GM21360 (cell line): ENCODE results near the gene PNP.
"Not testable (repeated sequence)": the region's sequence is repeated elsewhere in the genome, so short reads cannot be mapped to it uniquely, and the experiment has no call there.

Experiments used
- ATAC-seq: cut with Tn5 transposase; IDR thresholded peaks from one replicate; pipeline ENCODE4 v1.9.1; 2021; ENCODE audit warnings: mild to moderate bottlenecking, moderate library complexity; ENCODE audit not compliant: unreplicated experiment

PNP gene

DNA sequence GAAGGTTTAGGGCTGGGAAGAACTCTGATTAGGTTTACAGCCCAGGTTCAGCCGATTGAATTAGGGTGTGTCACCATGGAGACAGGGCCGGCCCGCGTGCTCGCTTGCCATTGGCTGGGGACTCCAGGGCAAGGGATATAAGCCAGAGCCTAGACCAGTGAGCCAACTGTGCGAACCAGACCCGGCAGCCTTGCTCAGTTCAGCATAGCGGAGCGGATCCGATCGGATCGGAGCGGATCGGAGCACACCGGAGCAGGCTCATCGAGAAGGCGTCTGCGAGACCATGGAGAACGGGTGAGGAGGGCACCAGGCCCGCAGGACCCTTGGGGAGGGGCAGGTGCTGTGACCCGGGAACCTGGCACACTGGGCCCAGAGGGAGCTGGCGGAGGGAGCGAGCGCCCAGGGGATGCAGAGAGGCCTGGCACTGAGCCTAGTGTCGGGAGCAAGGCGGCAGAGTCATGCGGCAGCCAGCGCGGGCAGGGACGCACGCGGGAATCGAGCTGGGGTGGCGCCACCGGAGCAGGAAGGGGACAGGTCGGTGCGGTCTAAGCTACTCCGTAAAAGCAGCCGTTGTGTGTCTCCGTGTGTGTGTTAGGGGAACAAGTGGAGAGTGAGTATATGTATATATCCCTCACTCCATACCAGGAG lies at the start of gene PNP:
TSS of gene PNP (plus strand) at position 165 of the 648 bp plus-strand sequence. CDS start at position 284, 119 bp downstream.
- ATAC-seq = peak; percentile 93

DNA sequence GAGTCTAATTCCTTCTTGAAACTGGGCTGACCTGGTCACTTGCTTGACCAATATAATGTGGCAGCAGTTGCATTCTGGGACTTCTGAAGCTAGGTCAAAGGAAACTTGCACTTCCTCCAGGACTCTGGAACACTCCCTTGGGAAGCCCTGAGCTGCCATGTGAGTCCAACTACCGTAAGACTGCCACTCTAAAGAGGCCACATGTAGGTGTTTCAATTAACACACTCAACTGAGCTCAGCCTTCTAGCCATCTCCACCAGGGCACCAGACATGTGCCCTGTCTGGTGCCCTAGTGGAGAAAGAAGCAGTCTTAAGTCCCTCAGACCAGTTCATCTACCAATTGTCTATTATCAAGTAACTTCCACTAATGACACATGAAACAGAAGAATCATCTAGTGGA lies 49.8 kb upstream of the PNP start:
- ATAC-seq = no peak

DNA sequence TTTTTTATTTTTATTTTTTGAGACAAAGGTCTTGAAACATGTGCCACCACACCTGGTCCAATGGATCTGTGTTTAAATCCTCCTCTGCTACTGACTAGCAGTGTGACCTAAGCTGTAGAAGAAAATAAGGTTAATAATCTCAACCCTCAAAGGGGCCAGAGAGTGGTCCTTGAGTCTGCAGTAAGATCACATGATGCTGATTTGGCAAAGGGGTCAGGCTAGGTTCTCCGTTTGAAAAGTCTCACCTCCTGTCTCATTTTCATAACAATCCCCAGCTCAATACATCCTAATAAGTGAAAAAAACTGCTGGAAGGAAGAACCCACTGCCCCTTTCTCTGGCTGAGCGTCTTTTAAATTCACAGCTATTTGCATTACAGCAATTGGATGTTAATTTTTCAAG lies 47.9 kb upstream of the PNP start:
- no peak for ATAC-seq

DNA sequence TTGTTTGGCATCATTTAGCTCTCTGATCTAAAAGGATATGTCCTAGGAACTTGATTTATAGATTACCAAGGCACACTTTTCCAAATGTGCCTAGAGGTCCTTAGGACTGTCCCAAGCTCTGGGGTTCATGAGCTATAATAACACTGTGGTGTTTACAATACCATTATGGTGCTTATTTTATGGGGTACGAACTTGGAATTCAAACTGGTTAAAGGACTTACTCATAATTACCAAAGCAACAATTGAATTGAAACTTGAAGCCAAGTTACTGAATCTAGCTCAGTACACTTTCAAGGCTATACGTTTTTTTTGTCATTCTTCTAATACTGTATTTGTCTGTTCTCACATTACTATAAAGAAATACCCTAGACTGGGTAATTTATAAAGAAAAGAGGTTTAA lies 46.3 kb upstream of the PNP start:
- ATAC-seq = no peak

DNA sequence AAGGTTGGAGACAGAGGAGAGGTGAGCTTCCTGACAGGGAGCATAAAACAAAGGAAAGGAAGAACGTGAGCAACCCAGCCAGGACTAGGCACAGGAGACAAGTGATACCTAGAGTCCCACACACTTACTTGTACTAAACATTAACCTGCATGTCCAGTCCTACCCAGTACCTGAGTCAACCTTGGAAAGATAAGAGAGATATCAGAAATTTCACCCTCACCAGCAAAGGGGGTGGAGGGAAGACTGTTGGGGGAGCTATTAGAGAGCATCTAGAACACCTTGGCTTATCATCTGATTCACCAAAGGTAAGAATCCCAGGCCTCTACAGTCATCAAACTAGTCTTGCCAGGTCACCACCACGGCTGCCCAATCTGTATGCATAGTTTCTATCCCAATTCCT lies 44.4 kb upstream of the PNP start:
- ATAC-seq = no peak

DNA sequence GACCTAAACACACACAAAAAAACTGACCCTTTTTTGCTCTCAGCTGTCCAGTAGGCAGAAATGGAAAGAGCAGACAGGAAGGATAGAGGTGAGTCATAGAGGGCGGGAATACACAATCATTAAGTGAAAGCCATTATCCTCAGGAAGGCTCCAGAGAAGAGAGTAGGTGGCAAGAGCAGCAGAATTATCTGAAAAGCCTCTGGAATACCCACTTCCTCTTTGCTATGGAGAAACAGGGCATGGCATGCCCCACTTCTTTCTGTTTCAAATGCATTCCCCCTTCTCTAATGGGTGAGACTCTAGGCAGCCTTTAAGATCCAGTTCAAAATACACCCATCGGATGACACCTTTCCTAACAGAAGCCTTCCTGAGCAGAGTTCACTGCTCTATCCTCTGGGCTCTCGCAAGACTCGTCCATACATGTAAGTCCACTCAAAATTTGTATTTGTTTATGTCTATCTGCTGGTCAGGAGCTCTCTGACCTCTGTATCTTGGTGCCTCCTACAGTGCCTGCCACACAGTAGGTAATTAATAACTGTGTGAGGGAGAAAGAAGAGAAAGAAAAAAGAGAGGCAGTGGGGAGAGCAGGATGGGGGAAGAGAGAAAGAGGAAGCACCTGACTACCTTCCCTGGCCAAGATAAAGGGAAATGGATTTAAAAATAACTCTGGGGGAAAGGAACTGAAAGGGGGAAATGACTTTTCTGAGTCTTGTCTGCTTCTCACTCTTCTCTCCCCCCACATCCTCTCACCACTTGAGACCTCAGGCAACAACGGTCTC lies 41.8 kb upstream of the PNP start:
- ATAC-seq = peak; percentile 65

DNA sequence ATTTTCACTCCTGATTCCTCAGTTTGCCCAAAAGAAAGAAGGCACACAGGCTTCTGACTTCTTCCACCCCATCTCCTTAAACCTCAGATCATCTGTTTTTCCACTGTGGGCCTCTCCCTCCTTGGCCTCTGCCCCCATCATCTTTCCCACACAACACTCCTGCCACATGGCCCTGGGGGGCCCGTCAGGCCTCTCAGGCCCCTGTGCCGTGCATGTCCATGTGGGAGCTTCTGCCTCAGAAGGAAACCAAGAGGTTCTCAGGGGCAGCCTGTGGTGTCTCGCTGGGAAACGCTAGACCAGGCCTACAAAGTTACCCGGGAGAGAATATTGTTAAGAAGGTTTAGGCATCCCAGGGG lies 41.2 kb upstream of the PNP start:
- ATAC-seq = peak; percentile 30

DNA sequence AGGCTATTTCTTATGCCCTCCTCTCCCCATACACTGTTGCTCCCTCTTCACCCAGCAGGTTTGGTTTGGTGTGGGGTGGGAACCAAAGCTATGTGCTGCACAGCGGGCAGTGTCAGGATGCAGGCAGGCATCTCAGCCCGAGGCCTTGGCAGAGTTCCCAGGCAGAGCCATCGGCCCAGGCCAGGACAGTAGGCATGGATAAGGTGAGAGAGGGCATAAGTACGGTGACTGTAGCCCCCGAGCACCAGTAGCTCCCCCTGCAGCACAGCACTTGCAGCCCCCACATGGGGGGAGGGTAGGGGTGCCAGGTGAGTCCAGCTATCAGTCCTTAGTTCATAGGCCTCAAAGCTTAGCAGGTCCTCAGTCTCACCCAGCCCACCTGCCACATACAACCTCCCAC lies 40.4 kb upstream of the PNP start:
- no peak for ATAC-seq

DNA sequence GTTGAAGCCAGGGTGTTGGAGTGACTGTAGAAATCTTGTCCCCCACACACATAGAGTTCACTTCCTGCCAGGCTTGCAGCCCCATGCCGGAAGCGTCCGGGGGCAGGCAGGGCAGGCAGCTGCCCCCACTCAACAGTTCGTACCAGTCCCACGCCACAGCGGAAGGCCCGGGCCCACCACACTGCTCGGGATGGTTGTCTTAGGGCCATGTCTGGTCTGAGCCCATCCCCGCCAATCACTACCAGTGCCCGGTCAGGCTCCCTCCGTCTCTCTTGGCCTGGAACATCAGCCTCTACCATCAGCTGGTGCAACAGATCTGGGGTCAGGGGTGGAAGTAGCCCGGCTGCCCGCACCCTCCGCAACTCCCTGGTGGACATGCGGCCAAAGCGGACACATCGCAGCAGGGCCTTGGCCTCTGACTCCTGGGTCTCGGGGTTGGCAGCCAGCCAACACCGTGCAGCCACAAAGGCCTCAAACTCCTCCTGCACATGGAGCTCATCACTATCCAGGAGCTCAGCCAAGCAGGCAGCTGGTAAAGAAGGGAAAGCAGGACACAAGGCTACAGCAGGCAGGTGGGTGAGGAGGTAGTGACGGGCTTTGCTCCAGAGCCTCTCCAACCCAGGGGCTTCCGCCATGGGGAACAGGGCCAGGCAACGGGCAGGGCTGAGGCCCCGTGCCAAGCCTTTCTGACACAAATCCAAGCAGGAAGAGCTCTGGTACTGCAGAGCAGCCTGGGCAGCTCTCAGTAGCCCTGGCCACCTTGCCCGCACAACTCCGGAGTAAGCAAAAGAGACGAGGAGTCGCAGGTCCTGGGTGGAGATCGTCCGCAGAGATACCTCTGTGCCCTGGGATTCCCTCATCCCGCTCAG lies 39.2 kb upstream of the PNP start:
- ATAC-seq = no peak

DNA sequence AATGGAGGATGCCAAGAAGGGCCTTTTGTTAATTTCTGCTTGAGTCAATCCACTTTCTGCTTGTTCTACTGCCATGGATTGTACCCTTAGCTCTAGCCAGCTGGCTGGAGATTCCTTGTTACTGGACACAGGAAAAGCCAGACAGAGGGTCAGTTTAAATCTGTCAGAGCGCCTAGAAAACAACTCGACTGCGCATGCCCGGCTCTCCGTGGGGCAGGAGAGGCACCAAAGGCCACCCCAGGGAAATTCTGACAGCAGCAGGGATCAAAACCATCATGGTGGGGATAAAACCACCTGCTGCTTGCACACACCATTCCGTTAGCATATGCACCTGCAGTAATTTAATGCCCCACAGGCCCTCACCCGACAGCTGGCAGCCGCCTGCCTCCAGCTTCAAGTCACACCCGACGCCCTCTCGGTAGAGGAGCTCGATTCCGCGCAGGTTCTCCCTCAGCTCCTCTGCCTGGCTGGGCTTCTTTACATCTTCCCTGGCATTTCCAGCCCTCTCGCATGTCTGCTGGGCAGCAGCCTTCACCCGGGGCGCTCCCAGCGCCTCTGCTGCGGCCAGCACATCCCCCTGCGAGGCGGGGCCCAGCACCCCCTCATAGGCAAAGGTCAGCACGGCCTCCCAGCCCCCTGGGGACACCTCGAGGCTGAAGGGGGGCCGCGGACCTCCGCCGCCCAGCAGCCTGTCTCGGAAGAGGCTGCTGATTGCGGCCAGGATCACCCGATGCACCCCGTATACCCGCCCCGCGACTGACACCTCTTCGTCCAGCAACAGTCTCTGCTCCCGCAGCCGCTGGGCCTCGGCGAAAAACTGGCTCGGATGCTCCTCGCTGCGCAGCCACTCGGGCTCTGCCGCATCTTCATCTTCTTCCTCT lies 34.3 kb upstream of the PNP start:
- no peak for ATAC-seq

DNA sequence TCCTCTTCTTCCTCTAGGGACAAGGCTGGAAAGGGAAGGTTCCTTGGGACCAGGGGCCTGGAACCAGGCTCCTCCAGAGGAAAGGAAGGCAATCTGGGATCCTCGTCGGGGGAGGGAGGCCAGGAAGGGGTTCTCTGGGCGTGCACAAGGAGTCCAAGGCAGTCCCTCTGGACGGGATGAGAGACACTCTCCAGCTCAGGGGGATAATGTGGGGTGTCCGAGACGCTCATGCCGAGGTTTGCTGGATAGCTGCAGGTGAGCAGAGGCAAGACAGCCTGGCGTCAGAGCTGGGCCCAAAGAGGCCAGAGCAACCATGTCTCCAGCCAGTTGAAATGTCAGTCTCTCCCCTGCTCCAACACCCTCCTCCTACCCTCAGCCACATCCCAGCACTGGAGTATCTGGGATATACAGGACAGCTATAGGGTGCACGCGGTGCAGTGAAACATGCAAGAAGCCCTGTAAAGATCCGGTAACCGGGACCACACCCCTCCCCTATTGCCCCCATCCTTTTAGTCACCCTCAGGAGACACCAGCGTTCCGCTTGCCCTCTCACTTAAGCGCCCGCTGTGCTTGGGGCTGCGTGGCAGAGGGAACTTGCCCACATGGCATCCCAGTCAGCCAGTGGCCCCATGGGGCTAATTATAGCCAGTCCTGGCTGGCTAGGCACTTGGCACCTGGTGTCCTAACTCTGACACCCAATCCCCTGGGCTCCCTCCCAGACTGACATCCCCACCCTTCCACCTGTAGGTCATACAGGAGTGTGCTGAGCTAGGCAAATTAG lies 33.4 kb upstream of the PNP start, which contains the start of gene KLHL33:
TSS of gene KLHL33 (minus strand) at position 585 of the 781 bp plus-strand sequence. CDS start at position 230, 355 bp downstream.
- ATAC-seq = no peak

DNA sequence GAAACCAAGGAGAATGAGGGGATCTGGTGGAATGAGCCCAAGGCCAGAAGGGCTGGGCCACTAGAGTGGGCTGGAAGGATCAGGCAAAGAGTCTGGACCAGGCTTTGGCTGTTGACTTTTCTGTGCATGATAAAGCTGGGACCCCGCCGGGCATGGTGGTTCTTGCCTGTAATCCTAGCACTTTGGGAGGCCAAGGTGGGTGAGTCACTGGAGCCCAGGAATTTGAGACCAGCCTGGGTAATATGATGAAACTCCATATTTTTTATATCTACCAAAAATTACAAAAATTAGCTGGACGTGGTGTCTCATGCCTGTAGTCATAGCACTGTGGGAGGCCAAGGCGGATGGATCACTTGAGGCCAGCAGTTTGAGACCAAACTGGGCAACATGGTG lies 32.8 kb upstream of the PNP start:
- no peak for ATAC-seq

DNA sequence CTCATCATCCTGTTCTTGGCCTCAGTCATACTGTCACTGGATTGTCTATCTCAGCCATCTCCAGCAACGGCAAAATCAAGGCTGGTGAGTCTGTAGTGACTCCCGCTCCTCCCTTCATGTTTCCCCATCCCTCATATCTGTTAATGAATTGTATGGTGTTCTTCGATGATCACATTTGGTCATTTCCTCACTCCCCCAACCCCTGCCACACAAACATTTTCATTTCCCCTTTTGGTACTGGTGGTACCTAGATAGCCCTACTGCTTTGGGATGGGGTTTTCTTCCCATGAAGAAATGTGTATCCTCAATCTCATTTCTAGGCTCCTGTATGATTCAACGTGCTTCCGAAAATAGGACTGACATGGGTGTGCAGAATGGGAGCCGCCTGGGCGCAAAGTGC lies 30.5 kb upstream of the PNP start:
- no peak for ATAC-seq

DNA sequence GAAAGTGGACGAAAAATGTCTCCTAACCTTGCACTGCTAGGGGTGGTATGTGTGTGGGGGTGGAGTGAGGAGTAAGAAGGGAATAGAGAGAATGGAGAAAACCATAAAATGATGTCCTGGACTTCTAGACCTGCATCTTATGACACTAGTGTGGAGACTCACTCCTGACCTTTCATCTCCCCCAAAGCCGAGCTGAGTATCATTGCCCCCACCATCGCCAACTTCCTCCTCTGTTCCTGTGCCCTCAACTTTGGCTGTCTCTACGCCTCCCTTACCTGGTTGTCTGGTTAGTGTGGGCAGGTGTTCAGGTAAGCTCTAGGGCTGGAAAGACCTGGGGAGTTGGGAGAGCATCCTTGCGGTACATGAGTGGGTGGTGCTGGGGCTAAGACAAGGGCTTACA lies 28.7 kb upstream of the PNP start:
- no peak for ATAC-seq

DNA sequence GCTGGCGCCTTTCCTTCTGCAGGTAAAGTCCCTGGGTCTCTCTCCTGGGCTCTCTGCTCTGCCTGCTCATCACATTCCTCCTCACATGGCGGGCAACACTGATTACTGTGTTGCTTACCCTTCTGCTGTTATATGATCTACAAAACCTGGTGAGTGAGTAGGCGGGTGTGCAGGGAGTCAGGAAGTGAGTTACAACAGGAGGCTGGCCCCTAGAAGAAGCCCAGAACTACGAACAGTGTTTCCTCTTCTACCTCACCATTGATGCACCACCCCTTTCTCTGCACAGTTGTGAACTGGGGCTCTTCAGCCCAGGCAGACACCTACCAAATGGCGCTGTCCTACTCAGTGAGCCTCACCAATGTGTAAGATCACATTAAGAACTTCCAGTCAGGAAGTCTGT lies 28.3 kb upstream of the PNP start:
- no peak for ATAC-seq

DNA sequence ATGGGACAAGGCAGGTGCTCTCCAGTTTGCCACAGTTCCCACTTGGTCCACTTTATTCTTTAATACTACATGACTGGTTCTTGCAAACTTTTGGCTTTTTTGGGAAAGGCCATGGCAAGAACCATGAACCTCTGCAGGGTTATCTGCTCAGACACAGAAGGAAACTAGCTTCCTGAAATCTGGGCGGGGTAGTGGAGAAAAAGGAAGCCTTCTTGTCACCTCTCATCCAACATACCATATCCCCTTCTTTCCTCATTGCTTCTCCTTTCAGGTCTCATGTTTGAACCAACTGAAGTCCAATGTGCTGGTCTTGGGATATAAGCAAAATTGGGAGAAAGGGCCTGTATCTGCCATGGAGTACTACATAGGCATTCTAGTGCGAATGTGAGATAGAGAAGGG lies 27.7 kb upstream of the PNP start:
- ATAC-seq = no peak

DNA sequence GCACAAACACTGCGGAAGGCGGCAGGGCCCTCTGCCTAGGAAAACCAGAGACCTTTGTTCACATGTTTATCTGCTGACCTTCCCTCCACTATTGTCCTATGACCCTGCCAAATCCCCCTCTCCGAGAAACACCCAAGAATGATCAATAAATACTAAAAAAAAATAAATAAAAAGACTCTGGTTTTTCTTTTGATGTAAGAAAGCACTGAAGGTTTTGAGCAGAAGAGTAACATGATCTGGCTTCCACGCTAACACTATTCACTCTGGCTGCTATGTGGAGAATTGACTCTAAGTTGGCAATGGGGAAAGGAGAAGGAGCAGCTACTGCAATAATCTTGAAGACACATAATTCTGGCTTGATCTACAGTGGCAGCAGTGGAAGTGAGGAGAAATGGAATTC lies 25.6 kb upstream of the PNP start:
- not testable (repeated sequence) for ATAC-seq

DNA sequence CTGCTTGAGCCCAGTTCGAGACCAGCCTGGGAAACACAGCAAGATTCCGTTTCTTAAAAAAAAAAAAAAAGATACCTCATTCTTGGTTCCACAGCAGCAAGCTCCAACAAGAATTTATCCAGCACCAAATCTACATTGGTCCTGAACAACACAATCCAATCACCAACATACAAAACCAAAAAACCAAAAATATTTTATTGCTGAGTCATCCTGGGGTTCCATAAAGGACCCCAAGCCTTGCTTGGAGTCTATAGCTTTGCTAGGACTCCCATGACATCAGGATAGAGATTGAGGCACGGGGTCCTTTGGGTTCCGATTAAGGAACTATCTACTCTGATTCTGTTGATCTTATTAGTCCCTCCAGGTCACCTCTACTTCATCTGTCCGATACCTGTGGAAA lies 22.3 kb upstream of the PNP start:
- ATAC-seq = no peak

DNA sequence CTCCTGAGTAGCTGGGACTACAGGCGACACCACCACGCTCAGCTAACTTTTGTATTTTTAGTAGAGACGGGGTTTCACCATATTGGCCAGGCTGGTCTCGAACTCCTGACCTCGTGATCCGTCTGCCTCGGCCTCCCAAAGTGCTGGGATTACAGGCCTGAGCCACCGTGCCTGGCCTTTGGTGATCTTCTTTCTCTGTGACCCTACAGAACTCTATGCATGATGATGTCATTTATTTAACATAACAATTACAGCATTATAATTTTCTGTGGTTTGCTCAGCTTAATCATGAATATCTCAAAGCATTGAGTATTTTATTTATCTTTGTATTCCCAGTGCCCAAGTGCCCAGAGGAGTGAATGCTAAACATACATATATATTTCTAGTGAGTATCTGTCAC lies 16.4 kb upstream of the PNP start:
- not testable (repeated sequence) for ATAC-seq
